ENCODE data around the gene PRX.

Gene PRX

GRCh38 chr19:40365613-40366401 lies 47.4 kb downstream of the PRX start:
- peak; percentile 44 for DNase-seq (ENCODE audit: low read depth)

GRCh38 chr19:40365010-40365409 lies 48.2 kb downstream of the PRX start:
- no peak for DNase-seq (ENCODE audit: low read depth)

GRCh38 chr19:40363069-40363468 lies 50.1 kb downstream of the PRX start:
- no peak for DNase-seq (ENCODE audit: low read depth)

- DNase-seq (ENCODE audit: low read depth), result no peak
These were observed 51.0 kb downstream of the PRX start for GRCh38 chr19:40362160-40362559.

GRCh38 chr19:40360708-40361241 lies 52.4 kb downstream of the PRX start:
- no peak for DNase-seq (ENCODE audit: low read depth)

GRCh38 chr19:40360020-40360707 lies 53.0 kb downstream of the PRX start:
- DNase-seq (ENCODE audit: low read depth), result no peak

- no peak for DNase-seq (ENCODE audit: low read depth)
These were observed 54.4 kb downstream of the PRX start for GRCh38 chr19:40358773-40359172.

GRCh38 chr19:40357640-40358039 lies 55.5 kb downstream of the PRX start:
- DNase-seq (ENCODE audit: low read depth), result no peak

- DNase-seq (ENCODE audit: low read depth), result no peak
These were observed 56.2 kb downstream of the PRX start for GRCh38 chr19:40356681-40357595.

GRCh38 chr19:40355975-40356680 lies 57.0 kb downstream of the PRX start:
- DNase-seq (ENCODE audit: low read depth), result no peak

- DNase-seq (ENCODE audit: low read depth), result peak; percentile 2
These were observed 64.1 kb downstream of the PRX start for GRCh38 chr19:40348961-40349507.

- DNase-seq (ENCODE audit: low read depth), result peak; percentile 98
These were observed 64.9 kb downstream of the PRX start, which contains the start of the genes C19orf47 and PLD3 for GRCh38 chr19:40348125-40348913. Gene C19orf47 (minus strand): TSS chr19:40348397. CDS start chr19:40341857, 6,540 bp downstream. Gene PLD3 (plus strand): TSS chr19:40348695. CDS start chr19:40366484, 17,789 bp downstream.

- DNase-seq (ENCODE audit: low read depth), result no peak
These were observed 68.8 kb downstream of the PRX start for GRCh38 chr19:40344422-40344821.
